Naive thymus-derived CD4-positive, alpha-beta T cell (primary cell): Measurements from ENCODE around the gene RNU2-63P. TPM values are rescaled to one million over a fixed set of nuclear protein-coding genes. Genes with fewer than 3 reads are reported as not detected.
"Not testable (repeated sequence)": the region's sequence is repeated elsewhere in the genome, so short reads cannot be mapped to it uniquely, and the experiment has no call there.

Experiments used
- ATAC-seq: fragments of 150-1000 bp; cut with Tn5 transposase; 2 replicates; pipeline ENCODE4 v1.10.0; 2021; ENCODE audit warnings: mild to moderate bottlenecking, moderate library complexity
- CTCF ChIA-PET: fragments of 350-600 bp; sonication (Branson Sonifier 250); formaldehyde crosslinking; loops from one replicate; lab custom pipeline; 2021; ENCODE audit warnings: antibody characterized with exemption; lab: Charles Lee
- POLR2A ChIA-PET: fragments of 350-600 bp; sonication (Branson Sonifier 250); formaldehyde crosslinking; loops from one replicate; lab custom pipeline; 2021; ENCODE audit warnings: antibody characterized with exemption, inconsistent platforms; lab: Charles Lee
- DNase-seq, 9 donors: peaks; one replicate each; pipeline versions ENCODE4 v3.0.0 to v3.0.0-alpha.2; 2020 to 2022; ENCODE audit warnings: mixed read lengths in 1 of 9
- H3K27ac ChIP-seq: one replicate; pipeline ENCODE4 v1.7.0; 2013; ENCODE audit warnings: mild to moderate bottlenecking, low read depth, low read length, moderate library complexity
- H3K27me3 ChIP-seq, 2 donors: one replicate each; pipeline ENCODE4 v1.7.0; 2013; ENCODE audit warnings: low read length in 2 of 2, mild to moderate bottlenecking in 2 of 2, moderate library complexity in 2 of 2; ENCODE audit not compliant: control insufficient read depth in 2 of 2, insufficient read depth in 2 of 2
- H3K36me3 ChIP-seq, 3 experiments: 1 replicate in 2 of 3; 2 replicates in 1 of 3; pipeline ENCODE4 v1.7.0; 2013; ENCODE audit warnings: low read length in 3 of 3, mild to moderate bottlenecking in 3 of 3, moderate library complexity in 1 of 3; ENCODE audit not compliant: insufficient read depth in 3 of 3, control insufficient read depth in 2 of 3
- H3K4me1 ChIP-seq, 2 donors: one replicate each; pipeline ENCODE4 v1.7.0; 2013; ENCODE audit warnings: low read length in 2 of 2, mild to moderate bottlenecking in 2 of 2, moderate library complexity in 1 of 2; ENCODE audit not compliant: control insufficient read depth in 2 of 2, insufficient read depth in 2 of 2
- H3K4me3 ChIP-seq: 2 replicates; pipeline ENCODE4 v1.7.0; 2013; ENCODE audit warnings: mild to moderate bottlenecking, low read length
- H3K9me3 ChIP-seq, 3 experiments: 1 replicate in 2 of 3; 2 replicates in 1 of 3; pipeline ENCODE4 v1.7.0; 2013; ENCODE audit warnings: low read length in 3 of 3; ENCODE audit not compliant: control insufficient read depth in 2 of 3
- H3K27ac Mint-ChIP-seq, 9 donors: one replicate each; pipeline ENCODE4 v1.8.0; 2020 to 2022; ENCODE audit warnings: mixed read lengths in 9 of 9, mild to moderate bottlenecking in 8 of 9, moderate library complexity in 5 of 9, inconsistent platforms in 2 of 9
- H3K27me3 Mint-ChIP-seq, 5 donors: one replicate each; pipeline ENCODE4 v1.8.0; 2021 to 2022; ENCODE audit warnings: mixed read lengths in 5 of 5, mild to moderate bottlenecking in 1 of 5
- H3K36me3 Mint-ChIP-seq, 5 donors: one replicate each; pipeline ENCODE4 v1.8.0; 2020 to 2022; ENCODE audit warnings: mixed read lengths in 5 of 5, mild to moderate bottlenecking in 3 of 5, inconsistent platforms in 1 of 5
- H3K4me1 Mint-ChIP-seq, 7 donors: one replicate each; pipeline ENCODE4 v1.8.0; 2020 to 2022; ENCODE audit warnings: mixed read lengths in 7 of 7, mild to moderate bottlenecking in 3 of 7, inconsistent platforms in 1 of 7
- H3K4me3 Mint-ChIP-seq, 10 donors: one replicate each; pipeline ENCODE4 v1.8.0; 2020 to 2022; ENCODE audit warnings: mild to moderate bottlenecking in 10 of 10, mixed read lengths in 10 of 10, moderate library complexity in 6 of 10, inconsistent platforms in 2 of 10
- H3K9me3 Mint-ChIP-seq, 11 donors: one replicate each; pipeline ENCODE4 v1.8.0; 2020 to 2022; ENCODE audit warnings: mixed read lengths in 11 of 11, mild to moderate bottlenecking in 4 of 11, inconsistent platforms in 1 of 11, moderate library complexity in 1 of 11
- intact Hi-C, 2 donors: fragments of 100-400 bp; cut with micrococcal nuclease; formaldehyde crosslinking; loops; one replicate each; pipeline ENCODE4 v1.15.1; 2023
- polyA plus RNA-seq, 2 donors: library from polyadenylated mRNA; unstranded; fragments of 300-500 nt; fragmentation: Illumina TruSeq; gene quantifications; one replicate each; pipeline ENCODE4 v1.2.3, GENCODE V29; 2021
- total RNA-seq, 6 experiments: library from RNA in 5 of 6; stranded (reverse) in 5 of 6; gene quantifications; 1 replicate in 5 of 6; 2 replicates in 1 of 6; pipeline ENCODE4 v1.2.3 and lab custom pipeline; 2021 to 2026

RNU2-63P gene
- total and polyA plus RNA-seq, 7 experiments from 2014 or later = 12.4 to 28.7 (median 15.5) TPM; not detected in 3

DNA sequence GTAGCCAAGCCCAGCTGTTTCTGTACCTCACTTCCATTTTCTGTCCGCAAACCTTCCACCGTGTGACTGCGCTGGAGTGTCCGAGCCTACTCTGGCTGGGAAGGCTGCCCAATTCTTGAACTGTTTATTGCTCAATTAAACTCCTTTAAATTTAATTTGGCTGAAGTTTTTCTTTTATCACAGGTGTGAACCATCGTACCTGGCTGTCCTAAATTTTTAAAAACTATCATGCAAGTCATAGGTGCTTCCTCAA, 6.2 kb upstream of the RNU2-63P start:
- ChIA-PET CTCF (interaction anchor here (0.7 kb wide), 1 partner anchor 38 kb away, joined by 5 read pairs; no protein-coding TSS in a partner anchor), POLR2A (no interaction called here)
- DNase-seq (no peak), ATAC-seq (no peak)
- no peak overlapping the region for H3K27ac Mint-ChIP-seq
- peaks cover 0 to 18% (median 15%) of the 10 kb centered on the region in 5 donors for H3K36me3 Mint-ChIP-seq
- no peak overlapping the region for H3K4me3 ChIP-seq
- H3K36me3 ChIP-seq = peaks cover 0 to 4% (median 0%) of the 10 kb centered on the region in 3 experiments
- no peaks in the 10 kb centered on the region for H3K27me3 Mint-ChIP-seq
- H3K27ac ChIP-seq = no peak overlapping the region
- H3K27me3 ChIP-seq = no peaks in the 10 kb centered on the region
- no peaks in the 10 kb centered on the region for H3K9me3 ChIP-seq
- no peak overlapping the region for H3K4me3 Mint-ChIP-seq
- H3K4me1 Mint-ChIP-seq = peaks cover 2 to 17% (median 4%) of the 10 kb centered on the region in 7 donors
- H3K4me1 ChIP-seq = peaks cover 0 to under 1% of the 10 kb centered on the region in 2 donors
- peaks cover 0 to 5% (median 0%) of the 10 kb centered on the region in 11 donors for H3K9me3 Mint-ChIP-seq
- intact Hi-C loops = no loop called here

DNA sequence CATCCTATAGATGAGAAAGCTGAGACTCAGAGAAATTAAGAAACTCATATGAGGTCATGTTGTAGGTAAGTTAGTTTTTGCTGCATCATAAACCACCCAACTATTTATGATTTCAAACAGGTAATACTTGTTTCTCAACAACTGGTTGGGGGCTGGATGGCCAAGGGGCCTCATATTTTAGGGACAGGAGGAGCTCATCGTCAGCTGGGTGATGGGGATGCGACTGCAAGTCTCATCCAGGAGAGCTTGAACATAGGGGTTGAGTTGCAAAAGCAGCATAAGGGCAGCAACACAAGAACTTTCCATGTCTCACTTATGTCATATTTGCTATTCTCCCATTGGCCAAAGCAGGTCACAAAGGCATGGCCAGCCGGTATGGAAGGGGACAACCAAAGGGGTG, 3.6 kb upstream of the RNU2-63P start:
- Mint-ChIP-seq H3K36me3 (peaks cover 0 to 9% (median 4%) of the 10 kb centered on the region in 5 donors), H3K9me3 (peaks cover 0 to 5% (median 0%) of the 10 kb centered on the region in 11 donors), H3K4me1 (peaks cover 5 to 25% (median 16%) of the 10 kb centered on the region in 7 donors), H3K4me3 (no peak overlapping the region), H3K27me3 (no peaks in the 10 kb centered on the region), H3K27ac (no peak overlapping the region)
- intact Hi-C loops = loop anchor here in 1 of 2 donors (10.0 kb wide), 1 partner anchor 1825 kb away; the partner anchor contains the start of genes IMMT and MRPL35
- Histone ChIP-seq H3K27ac (no peak overlapping the region), H3K4me1 (peaks cover 0 to 4% of the 10 kb centered on the region in 2 donors), H3K9me3 (no peaks in the 10 kb centered on the region), H3K36me3 (peaks cover 0 to 4% (median 0%) of the 10 kb centered on the region in 3 experiments), H3K4me3 (no peak overlapping the region), H3K27me3 (no peaks in the 10 kb centered on the region)
- ChIA-PET POLR2A (no interaction called here), CTCF (no interaction called here)
- no peak for ATAC-seq
- DNase-seq = no peak

DNA sequence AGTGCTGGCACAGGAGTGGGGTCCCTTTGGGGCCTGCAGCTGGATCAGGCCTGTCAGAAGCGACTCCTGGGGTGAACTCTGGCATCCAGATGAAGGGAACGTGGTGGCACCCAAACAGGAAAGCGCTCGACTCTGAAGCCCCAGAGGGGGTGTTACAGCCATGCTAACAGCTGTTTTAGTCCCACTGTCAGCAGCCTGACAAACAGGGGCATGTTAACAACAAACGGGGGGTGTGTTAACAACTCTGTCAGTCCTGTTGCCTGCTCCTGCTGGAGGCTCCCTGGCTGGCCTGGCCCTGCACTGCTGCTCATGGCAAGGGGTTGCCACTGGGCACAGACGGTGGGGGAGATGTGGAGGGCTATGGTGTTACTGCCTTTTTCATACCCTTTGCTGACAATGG, 2.6 kb upstream of the RNU2-63P start:
- Histone ChIP-seq H3K27ac (no peak overlapping the region), H3K4me1 (peaks cover 0 to 4% of the 10 kb centered on the region in 2 donors), H3K4me3 (no peak overlapping the region), H3K9me3 (no peaks in the 10 kb centered on the region), H3K27me3 (no peaks in the 10 kb centered on the region), H3K36me3 (peaks cover 0 to 4% (median 0%) of the 10 kb centered on the region in 3 experiments)
- intact Hi-C loops = loop anchor here in 1 of 2 donors (10.0 kb wide), 1 partner anchor 1824 kb away; the partner anchor contains the start of genes IMMT and MRPL35
- Mint-ChIP-seq H3K27me3 (no peaks in the 10 kb centered on the region), H3K9me3 (peaks cover 0 to 5% (median 0%) of the 10 kb centered on the region in 11 donors), H3K27ac (peak overlapping the region in 1 of 9 donors; percentile 55), H3K4me1 (peaks cover 5 to 27% (median 21%) of the 10 kb centered on the region in 7 donors), H3K4me3 (no peak overlapping the region), H3K36me3 (peaks cover 0 to 5% (median 4%) of the 10 kb centered on the region in 5 donors)
- DNase-seq = no peak
- POLR2A ChIA-PET = no interaction called here
- CTCF ChIA-PET = no interaction called here
- ATAC-seq = no peak

DNA sequence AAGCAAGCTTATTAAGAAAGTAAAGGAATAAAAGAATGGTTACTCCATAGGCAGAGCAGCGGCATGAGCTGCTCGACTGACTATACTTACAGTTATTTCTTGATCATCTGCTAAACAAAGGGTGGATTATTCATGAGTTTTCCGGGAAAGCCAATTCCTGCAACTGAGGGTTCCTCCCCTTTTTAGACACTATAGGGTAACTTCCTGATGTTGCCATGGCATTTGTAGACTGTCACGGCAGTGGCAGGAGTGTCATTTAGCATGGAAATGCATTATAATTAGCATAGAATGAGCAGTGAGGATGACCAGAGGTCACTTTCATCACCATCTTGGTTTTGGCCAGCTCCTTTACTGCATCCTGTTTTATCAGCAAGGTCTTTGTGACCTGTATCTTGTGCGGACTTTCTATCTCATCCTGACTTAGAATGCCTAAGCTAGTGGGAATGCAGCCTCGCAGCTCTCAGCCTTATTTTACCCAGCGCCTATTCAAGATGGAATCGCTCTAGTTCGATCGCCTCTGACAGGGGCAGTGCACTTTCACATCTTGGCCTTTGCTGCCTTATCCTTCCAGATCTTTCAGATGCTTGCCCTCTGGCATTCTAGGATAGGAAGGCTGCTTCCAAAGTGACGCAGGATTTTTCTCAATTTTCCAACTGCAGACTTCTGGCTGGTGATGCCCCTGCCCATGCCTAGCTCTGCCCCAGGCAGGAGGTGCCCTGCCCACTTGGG, 1.9 kb upstream of the RNU2-63P start:
- H3K27me3 ChIP-seq, H3K9me3 ChIP-seq, DNase-seq, ATAC-seq, H3K9me3 Mint-ChIP-seq, H3K27me3 Mint-ChIP-seq, H3K36me3 ChIP-seq, H3K4me3 ChIP-seq, H3K36me3 Mint-ChIP-seq, H3K4me1 ChIP-seq, H3K27ac ChIP-seq, CTCF ChIA-PET: not testable (repeated sequence)
- POLR2A ChIA-PET = interaction anchor here (1.2 kb wide), 1 partner anchor 20 kb away, joined by 3 read pairs; no protein-coding TSS in a partner anchor
- intact Hi-C loops = loop anchor here in 1 of 2 donors (10.0 kb wide), 1 partner anchor 1823 kb away; the partner anchor contains the start of genes IMMT and MRPL35
- H3K4me1 Mint-ChIP-seq = peaks cover 5 to 27% (median 21%) of the 10 kb centered on the region in 7 donors
- peak overlapping the region in 2 of 9 donors; percentile 97 to 98 for H3K27ac Mint-ChIP-seq
- H3K4me3 Mint-ChIP-seq = peak overlapping the region in 9 of 10 donors; percentile 95 to 99 (median 97)

DNA sequence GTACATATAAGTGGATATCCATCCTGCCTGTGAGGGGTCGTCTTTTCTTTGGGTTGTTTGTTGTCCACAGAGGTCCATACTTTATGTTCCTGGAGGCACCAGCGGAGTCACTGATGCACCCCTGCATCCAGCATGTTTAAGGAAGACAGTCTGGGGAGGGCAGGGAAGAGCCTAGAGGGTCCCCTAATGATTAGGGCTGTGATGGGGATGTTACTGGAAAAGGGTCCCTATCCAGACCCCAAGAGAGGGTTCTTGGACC, 1.4 kb upstream of the RNU2-63P start:
- H3K27me3 Mint-ChIP-seq, DNase-seq, H3K36me3 ChIP-seq, ATAC-seq, H3K27me3 ChIP-seq, H3K36me3 Mint-ChIP-seq, H3K9me3 ChIP-seq, H3K4me3 ChIP-seq, H3K27ac ChIP-seq, CTCF ChIA-PET, H3K4me1 ChIP-seq, H3K9me3 Mint-ChIP-seq: not testable (repeated sequence)
- peak overlapping the region in 8 of 9 donors; percentile 48 to 100 (median 98) for H3K27ac Mint-ChIP-seq
- POLR2A ChIA-PET = interaction anchor here (1.2 to 1.6 kb wide), 2 partner anchors 20 to 43 kb away, joined by 3 to 6 read pairs; no protein-coding TSS in a partner anchor
- intact Hi-C loops = loop anchor here in 1 of 2 donors (10.0 kb wide), 1 partner anchor 1823 kb away; the partner anchor contains the start of genes IMMT and MRPL35
- peak overlapping the region; percentile 95 to 99 (median 97) for H3K4me3 Mint-ChIP-seq
- peaks cover 5 to 29% (median 21%) of the 10 kb centered on the region in 7 donors for H3K4me1 Mint-ChIP-seq

DNA sequence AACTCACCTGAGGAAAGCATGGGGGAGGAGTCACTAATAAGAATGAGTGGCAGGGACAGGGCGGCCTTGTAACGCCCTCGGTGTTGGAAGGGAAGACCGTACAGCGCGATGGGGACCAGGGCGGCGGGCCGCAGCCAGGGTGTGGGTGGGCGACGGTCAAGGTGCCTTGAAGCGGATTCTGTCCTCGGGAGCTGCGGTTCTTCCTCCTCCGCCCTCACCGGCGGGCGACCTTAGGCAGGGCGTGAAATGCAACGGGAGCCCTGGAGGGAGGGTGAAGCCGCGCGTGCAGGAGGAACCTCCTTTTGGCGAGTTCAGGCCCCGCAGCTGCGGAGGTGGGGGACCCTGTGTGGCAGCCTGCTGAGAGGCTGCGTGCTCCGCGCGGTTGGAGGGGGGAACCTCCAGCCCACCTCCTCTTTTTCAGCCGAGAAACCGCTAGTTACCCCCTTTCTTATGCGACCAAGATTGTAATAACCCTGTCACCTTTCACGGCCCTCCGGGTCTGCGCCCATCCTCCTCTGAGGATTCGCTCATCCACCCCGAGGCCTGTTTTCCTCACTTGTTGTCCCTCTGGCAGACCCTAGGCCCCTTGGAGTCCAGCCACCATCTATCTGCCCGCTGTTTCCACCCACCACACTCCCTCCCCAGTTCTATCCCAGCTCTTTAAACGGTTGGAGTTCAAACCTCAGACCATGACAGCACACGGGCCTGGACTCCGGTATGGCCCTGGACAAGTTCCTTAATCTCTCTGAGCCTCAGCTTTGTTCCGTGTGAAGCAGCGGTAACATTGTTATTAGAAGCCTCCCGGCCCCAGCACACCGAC, 823 bp upstream of the RNU2-63P start:
- ChIA-PET POLR2A (interaction anchor here (1.1 to 1.6 kb wide), 3 partner anchors 17 to 43 kb away, joined by 3 to 6 read pairs (median 4); no protein-coding TSS in a partner anchor), CTCF (interaction anchor here (0.9 kb wide), 1 partner anchor 44 kb away, joined by 3 read pairs; no protein-coding TSS in a partner anchor)
- Mint-ChIP-seq H3K27me3 (no peaks in the 10 kb centered on the region), H3K9me3 (peaks cover 0 to 5% (median 0%) of the 10 kb centered on the region in 11 donors), H3K4me3 (peak overlapping the region; percentile 95 to 99 (median 97)), H3K36me3 (no peaks in the 10 kb centered on the region), H3K4me1 (peaks cover 5 to 29% (median 21%) of the 10 kb centered on the region in 7 donors), H3K27ac (peak overlapping the region; percentile 97 to 100 (median 99))
- Histone ChIP-seq H3K4me1 (peaks cover 0 to 4% of the 10 kb centered on the region in 2 donors), H3K9me3 (no peaks in the 10 kb centered on the region), H3K4me3 (peak overlapping the region; percentile 93), H3K27me3 (no peaks in the 10 kb centered on the region), H3K36me3 (peaks cover 0 to 4% (median 0%) of the 10 kb centered on the region in 3 experiments), H3K27ac (peak overlapping the region; percentile 90)
- intact Hi-C loops = loop anchor here (1.0 to 10.0 kb wide), 3 partner anchors 38 to 1822 kb away; partner anchors contain the start of genes KRCC1 (in 2 of the 2), EIF2AK3 (in 1 of the 2), IMMT (in 1 of the 2) and MRPL35 (in 1 of the 2)
- DNase-seq (no peak), ATAC-seq (peak; percentile 74)
